Caco-2 (cell line): ENCODE data around the gene CAPN3. TPM values are rescaled to one million over a fixed set of nuclear protein-coding genes. Genes with fewer than 3 reads are reported as not detected.

Experiments used
- Bru-seq: library from RNA; stranded (reverse); fragments of 400-500 nt; gene quantifications from one replicate; lab custom pipeline; 2021; lab: Mats Ljungman, UMichigan
- BruChase-seq, 2 experiments: library from RNA; stranded (reverse); fragments of 400-500 nt; gene quantifications; one replicate each; lab custom pipeline; 2021; lab: Mats Ljungman, UMichigan
- BruUV-seq: library from RNA; stranded (reverse); fragments of 400-500 nt; replicated peaks from 2 replicates; lab custom pipeline; 2021; lab: Mats Ljungman, UMichigan
- CTCF ChIA-PET: fragments of 300-600 bp; sonication (Branson Sonifier 250); formaldehyde crosslinking; loops from one replicate; lab custom pipeline; 2022; ENCODE audit warnings: antibody characterized with exemption; lab: Charles Lee
- POLR2A ChIA-PET: fragments of 300-600 bp; sonication (Branson Sonifier 250); formaldehyde crosslinking; loops from one replicate; lab custom pipeline; 2022; ENCODE audit warnings: antibody characterized with exemption; lab: Charles Lee
- DNase-seq, 2 experiments: peaks; one replicate each; pipeline versions ENCODE4 v3.0.0 to v3.0.0-alpha.2; 2020 to 2022
- H3K27me3 ChIP-seq: replicated peaks from 2 replicates; pipeline ENCODE4 v1.6.0; 2011; ENCODE audit warnings: low read length; ENCODE audit not compliant: control insufficient read depth, insufficient read depth
- H3K36me3 ChIP-seq: 2 replicates; pipeline ENCODE4 v1.5.1; 2011; ENCODE audit warnings: low read length; ENCODE audit not compliant: control insufficient read depth, insufficient read depth
- H3K4me1 ChIP-seq: fragments of 250-450 bp; sonication (Bioruptor Pico); 2 replicates; pipeline ENCODE4 v1.5.1; 2020; ENCODE audit warnings: mild to moderate bottlenecking
- H3K4me3 ChIP-seq: 2 replicates; pipeline ENCODE4 v1.5.1; 2011; ENCODE audit warnings: low read depth, mild to moderate bottlenecking, control low read depth, low read length
- H3K9me3 ChIP-seq: fragments of 250-450 bp; sonication (Bioruptor Pico); 2 replicates; pipeline ENCODE4 v1.5.1; 2020; ENCODE audit warnings: mild to moderate bottlenecking, moderate library complexity
- H3K27ac Mint-ChIP-seq: one replicate; pipeline ENCODE4 v1.8.0; 2022; ENCODE audit warnings: mixed read lengths; ENCODE audit not compliant: unreplicated experiment
- H3K27me3 Mint-ChIP-seq: one replicate; pipeline ENCODE4 v1.8.0; 2022; ENCODE audit warnings: mixed read lengths; ENCODE audit not compliant: insufficient read depth, unreplicated experiment
- H3K36me3 Mint-ChIP-seq: one replicate; pipeline ENCODE4 v1.8.0; 2022; ENCODE audit warnings: mild to moderate bottlenecking, mixed read lengths; ENCODE audit not compliant: insufficient read depth, unreplicated experiment
- H3K4me1 Mint-ChIP-seq: one replicate; pipeline ENCODE4 v1.8.0; 2022; ENCODE audit warnings: low read depth, mixed read lengths; ENCODE audit not compliant: unreplicated experiment
- H3K4me3 Mint-ChIP-seq: one replicate; pipeline ENCODE4 v1.8.0; 2022; ENCODE audit warnings: mild to moderate bottlenecking, moderate library complexity, mixed read lengths; ENCODE audit not compliant: unreplicated experiment
- H3K9me3 Mint-ChIP-seq: one replicate; pipeline ENCODE4 v1.8.0; 2022; ENCODE audit warnings: mixed read lengths; ENCODE audit not compliant: unreplicated experiment
- CTCF ChIP-seq, 2 experiments: fragments of 200-600 bp in 1 of 2; IDR thresholded peaks; 1 replicate in 1 of 2; 2 replicates in 1 of 2; pipeline versions ENCODE4 v1.5.1 to v1.8.0; 2011 to 2022; ENCODE audit warnings: antibody characterized with exemption in 1 of 2, control low read depth in 1 of 2, inconsistent platforms in 1 of 2, low read depth in 1 of 2, low read length in 1 of 2, mild to moderate bottlenecking in 1 of 2, moderate library complexity in 1 of 2; ENCODE audit not compliant: insufficient read depth in 1 of 2, severe bottlenecking in 1 of 2, unreplicated experiment in 1 of 2
- intact Hi-C: fragments of 100-400 bp; cut with micrococcal nuclease; formaldehyde crosslinking; loops from one replicate; pipeline ENCODE4 v1.10.0; 2022; ENCODE audit not compliant: unreplicated experiment
- long read RNA-seq: library from polyadenylated mRNA; stranded (forward); transcript quantifications from one replicate; pipeline ENCODE4 v2.0.0, GENCODE V29; 2022
- total RNA-seq: library from RNA; stranded (reverse); gene quantifications from 2 replicates; pipeline ENCODE4 v1.2.3, GENCODE V29; 2022

The CAPN3 gene
- 0.66 and 1.3 TPM in 2 replicates for total RNA-seq
- percentile 31 among the genes with signal in this experiment for Bru-seq, nascent RNA
- percentile 21 among the genes with signal in this experiment for BruChase-seq, experiment 1, labeled RNA remaining after a 2-hour chase
- percentile 43 among the genes with signal in this experiment for BruChase-seq, experiment 2, labeled RNA remaining after a 6-hour chase
- long read RNA-seq, partial matches to known transcripts = 0 of 1 reads
- long read RNA-seq, other reads (novel, unspliced or antisense) = 0 of 1 reads

GRCh38 chr15:42359249-42359648 lies at the start of gene CAPN3:
CAPN3 (plus strand) TSS chr15:42359501; CDS start chr15:42359806, 305 bp downstream.
- H3K27me3 Mint-ChIP-seq = peaks cover 2% of the 10 kb centered on the region
- no peaks in the 10 kb centered on the region for H3K4me1 Mint-ChIP-seq
- H3K4me3 ChIP-seq = no peak within 1 kb of the TSS
- no peaks in the 10 kb centered on the region for H3K4me1 ChIP-seq
- ChIA-PET POLR2A (no interaction called here), CTCF (no interaction called here)
- no peaks in the 10 kb centered on the region for H3K9me3 Mint-ChIP-seq
- no peak within 1 kb of the TSS for H3K27ac Mint-ChIP-seq
- no peak for TF ChIP-seq CTCF (IDR thresholded peaks at IDR 0.05; ENCODE audit: insufficient read depth in 1 of 2, low read depth in 1 of 2, low read length in 1 of 2, severe bottlenecking in 1 of 2, unreplicated experiment in 1 of 2)
- H3K36me3 Mint-ChIP-seq = no peaks in the 10 kb centered on the region
- no peaks in the 10 kb centered on the region for H3K36me3 ChIP-seq
- H3K9me3 ChIP-seq = no peaks in the 10 kb centered on the region
- no peak for DNase-seq
- H3K27me3 ChIP-seq = no peaks in the 10 kb centered on the region
- H3K4me3 Mint-ChIP-seq = no peak within 1 kb of the TSS
- intact Hi-C loops = no loop called here
- BruUV-seq = no TSS peak

GRCh38 chr15:42313463-42313862 lies 45.8 kb upstream of the CAPN3 start:
- DNase-seq = peak in 1 of 2 experiments; percentile 24
- Histone ChIP-seq H3K4me3 (no peak overlapping the region), H3K27me3 (no peaks in the 10 kb centered on the region), H3K9me3 (no peaks in the 10 kb centered on the region), H3K36me3 (no peaks in the 10 kb centered on the region), H3K4me1 (peaks cover 7% of the 10 kb centered on the region; the same call in 1 of the 2 replicates)
- H3K27ac Mint-ChIP-seq = no peak overlapping the region
- ChIA-PET CTCF (interaction anchor here (0.6 to 0.9 kb wide), 2 partner anchors 38 to 40 kb away, joined by 5 read pairs; partner anchors contain the start of genes GANC and TMEM87A), POLR2A (interaction anchor here (1.7 kb wide), 1 partner anchor 40 kb away, joined by 4 read pairs; the partner anchor contains the start of genes GANC and TMEM87A)
- BruUV-seq = no TSS peak
- H3K9me3 Mint-ChIP-seq = no peaks in the 10 kb centered on the region
- TF ChIP-seq CTCF (IDR thresholded peaks at IDR 0.05; ENCODE audit: insufficient read depth in 1 of 2, low read depth in 1 of 2, low read length in 1 of 2, severe bottlenecking in 1 of 2, unreplicated experiment in 1 of 2) = peak in 1 of 2 experiments; percentile 40
- no peaks in the 10 kb centered on the region for H3K27me3 Mint-ChIP-seq
- no peaks in the 10 kb centered on the region for H3K36me3 Mint-ChIP-seq
- intact Hi-C loops = no loop called here
- no peaks in the 10 kb centered on the region for H3K4me1 Mint-ChIP-seq
- no peak overlapping the region for H3K4me3 Mint-ChIP-seq

GRCh38 chr15:42314818-42315217 lies 44.5 kb upstream of the CAPN3 start:
- Histone ChIP-seq H3K27me3 (no peaks in the 10 kb centered on the region), H3K9me3 (no peaks in the 10 kb centered on the region), H3K36me3 (no peaks in the 10 kb centered on the region), H3K4me1 (peaks cover 7% of the 10 kb centered on the region; the same call in 1 of the 2 replicates), H3K4me3 (no peak overlapping the region)
- Mint-ChIP-seq H3K4me3 (no peak overlapping the region), H3K36me3 (no peaks in the 10 kb centered on the region), H3K4me1 (no peaks in the 10 kb centered on the region), H3K27ac (no peak overlapping the region), H3K27me3 (no peaks in the 10 kb centered on the region), H3K9me3 (no peaks in the 10 kb centered on the region)
- POLR2A ChIA-PET = interaction anchor here (1.7 kb wide), 1 partner anchor 42 kb away, joined by 4 read pairs; the partner anchor contains the start of genes GANC and TMEM87A
- peak in 1 of 2 experiments; percentile 1 for DNase-seq
- CTCF ChIA-PET = interaction anchor here (0.6 kb wide), 1 partner anchor 14 kb away, joined by 4 read pairs; no protein-coding TSS in a partner anchor
- TF ChIP-seq CTCF (IDR thresholded peaks at IDR 0.05; ENCODE audit: insufficient read depth in 1 of 2, low read depth in 1 of 2, low read length in 1 of 2, severe bottlenecking in 1 of 2, unreplicated experiment in 1 of 2) = no peak
- BruUV-seq = no TSS peak
- intact Hi-C loops = no loop called here
